H9 (cell line): ENCODE measurements around the gene CDKN3. TPM values are rescaled to one million over a fixed set of nuclear protein-coding genes. Genes with fewer than 3 reads are reported as not detected.

Experiments used
- DNase-seq: peaks from one replicate; pipeline ENCODE4 v3.0.0-alpha.2; 2017
- H2AFZ ChIP-seq: one replicate; pipeline ENCODE4 v1.6.1; 2013; ENCODE audit warnings: mild to moderate bottlenecking, low read length, control low read depth, moderate library complexity
- H2AK5ac ChIP-seq: 2 replicates; pipeline ENCODE4 v1.6.1; 2013; ENCODE audit warnings: low read length, control low read depth, mixed read lengths; ENCODE audit not compliant: insufficient read length
- H2BK120ac ChIP-seq: one replicate; pipeline ENCODE4 v1.6.1; 2013; ENCODE audit warnings: low read depth, mild to moderate bottlenecking, low read length, control low read depth, inconsistent platforms; ENCODE audit not compliant: poor library complexity, severe bottlenecking
- H2BK12ac ChIP-seq: 2 replicates; pipeline ENCODE4 v1.6.1; 2013; ENCODE audit warnings: low read length, control low read depth, mixed read lengths, low read depth; ENCODE audit not compliant: insufficient read length
- H2BK15ac ChIP-seq: 2 replicates; pipeline ENCODE4 v1.6.1; 2013; ENCODE audit warnings: low read depth, low read length, control low read depth
- H2BK20ac ChIP-seq: one replicate; pipeline ENCODE4 v1.6.1; 2013; ENCODE audit warnings: low read depth, mild to moderate bottlenecking, low read length, control low read depth, inconsistent platforms; ENCODE audit not compliant: poor library complexity, severe bottlenecking
- H2BK5ac ChIP-seq: 2 replicates; pipeline ENCODE4 v1.6.1; 2013; ENCODE audit warnings: low read length, control low read depth, mixed read lengths; ENCODE audit not compliant: insufficient read length
- H3K14ac ChIP-seq: 2 replicates; pipeline ENCODE4 v1.6.1; 2013; ENCODE audit warnings: low read length, control low read depth; ENCODE audit not compliant: insufficient read depth
- H3K18ac ChIP-seq: 2 replicates; pipeline ENCODE4 v1.6.1; 2013; ENCODE audit warnings: low read depth, mild to moderate bottlenecking, mixed read lengths, low read length, control low read depth; ENCODE audit not compliant: insufficient read length
- H3K23ac ChIP-seq: 2 replicates; pipeline ENCODE4 v1.6.1; 2013; ENCODE audit warnings: low read length, control low read depth, mixed read lengths, low read depth; ENCODE audit not compliant: insufficient read length
- H3K23me2 ChIP-seq: 2 replicates; pipeline ENCODE4 v1.6.1; 2013; ENCODE audit warnings: low read depth, mild to moderate bottlenecking, mixed read lengths, low read length, control low read depth; ENCODE audit not compliant: insufficient read length, poor library complexity, severe bottlenecking
- H3K27ac ChIP-seq: 2 replicates; pipeline ENCODE4 v1.5.1; 2013; ENCODE audit warnings: low read length, control low read depth, mixed read lengths, low read depth; ENCODE audit not compliant: insufficient read length
- H3K27me3 ChIP-seq: 2 replicates; pipeline ENCODE4 v1.6.1; 2013; ENCODE audit warnings: low read length, control low read depth, inconsistent platforms; ENCODE audit not compliant: insufficient read depth
- H3K4ac ChIP-seq: 2 replicates; pipeline ENCODE4 v1.6.1; 2013; ENCODE audit warnings: low read depth, mild to moderate bottlenecking, control low read depth, inconsistent platforms, low read length, moderate library complexity
- H3K4me1 ChIP-seq: 2 replicates; pipeline ENCODE4 v1.6.1; 2013; ENCODE audit warnings: low read length, control low read depth, inconsistent platforms; ENCODE audit not compliant: insufficient read depth
- H3K4me2 ChIP-seq: 2 replicates; pipeline ENCODE4 v1.6.1; 2013; ENCODE audit warnings: low read length, control low read depth, mixed read lengths; ENCODE audit not compliant: insufficient read length, insufficient read depth
- H3K56ac ChIP-seq: 2 replicates; pipeline ENCODE4 v1.6.1; 2013; ENCODE audit warnings: low read depth, mild to moderate bottlenecking, mixed read lengths, low read length, control low read depth; ENCODE audit not compliant: insufficient read length
- H3K79me1 ChIP-seq: 2 replicates; pipeline ENCODE4 v1.6.1; 2013; ENCODE audit warnings: low read depth, mild to moderate bottlenecking, moderate library complexity, low read length, control low read depth, inconsistent platforms; ENCODE audit not compliant: insufficient read depth, poor library complexity, severe bottlenecking
- H3K79me2 ChIP-seq: 2 replicates; pipeline ENCODE4 v1.6.1; 2013; ENCODE audit warnings: low read length, control low read depth, inconsistent platforms; ENCODE audit not compliant: insufficient read depth
- H3K9ac ChIP-seq: 2 replicates; pipeline ENCODE4 v1.6.1; 2013; ENCODE audit warnings: low read length, control low read depth, mixed read lengths; ENCODE audit not compliant: insufficient read length; ENCODE audit errors: extremely low read depth
- H3K9me3 ChIP-seq: one replicate; pipeline ENCODE4 v1.6.1; 2013; ENCODE audit warnings: low read depth, low read length, inconsistent platforms; ENCODE audit not compliant: control insufficient read depth
- H3T11ph ChIP-seq: one replicate; pipeline ENCODE4 v1.6.1; 2013; ENCODE audit warnings: mild to moderate bottlenecking, low read length, control low read depth, inconsistent platforms
- H4K20me1 ChIP-seq: one replicate; pipeline ENCODE4 v1.6.1; 2013; ENCODE audit not compliant: control insufficient read depth, insufficient read length, insufficient read depth
- H4K5ac ChIP-seq: 2 replicates; pipeline ENCODE4 v1.6.1; 2013; ENCODE audit warnings: low read depth, mild to moderate bottlenecking, mixed read lengths, low read length, control low read depth; ENCODE audit not compliant: insufficient read length
- H4K8ac ChIP-seq: replicated peaks from 2 replicates; pipeline ENCODE4 v1.6.1; 2013; ENCODE audit warnings: low read length, control low read depth, mixed read lengths, low read depth; ENCODE audit not compliant: insufficient read length
- H4K91ac ChIP-seq: 2 replicates; pipeline ENCODE4 v1.6.1; 2013; ENCODE audit warnings: low read depth, mild to moderate bottlenecking, moderate library complexity, mixed read lengths, low read length, control low read depth; ENCODE audit not compliant: insufficient read length
- H3K27ac Mint-ChIP-seq, 3 experiments: 2 replicates in 2 of 3; 3 replicates in 1 of 3; pipeline ENCODE4 v1.8.0; 2020 to 2021; ENCODE audit warnings: mixed read lengths in 3 of 3, mild to moderate bottlenecking in 1 of 3, moderate library complexity in 1 of 3
- H3K27me3 Mint-ChIP-seq: 2 replicates; pipeline ENCODE4 v1.8.0; 2021; ENCODE audit warnings: low read depth, mild to moderate bottlenecking, moderate library complexity, mixed read lengths
- H3K36me3 Mint-ChIP-seq, 3 experiments: 2 replicates in 2 of 3; 3 replicates in 1 of 3; pipeline ENCODE4 v1.8.0; 2020 to 2021; ENCODE audit warnings: low read depth in 3 of 3, mixed read lengths in 3 of 3; ENCODE audit not compliant: insufficient read depth in 1 of 3
- H3K4me1 Mint-ChIP-seq, 2 experiments: 2 replicates each; pipeline ENCODE4 v1.8.0; 2020; ENCODE audit warnings: mixed read lengths in 2 of 2
- H3K4me3 Mint-ChIP-seq, 2 experiments: 2 replicates in 1 of 2; 3 replicates in 1 of 2; pipeline ENCODE4 v1.8.0; 2020 to 2021; ENCODE audit warnings: mild to moderate bottlenecking in 2 of 2, mixed read lengths in 2 of 2, moderate library complexity in 1 of 2
- H3K9me3 Mint-ChIP-seq, 2 experiments: 2 replicates in 1 of 2; 3 replicates in 1 of 2; pipeline ENCODE4 v1.8.0; 2020; ENCODE audit warnings: mild to moderate bottlenecking in 2 of 2, mixed read lengths in 2 of 2, moderate library complexity in 1 of 2
- WGBS: extraction: QIAGEN DNeasy Blood & Tissue Kit; methylation state at CpG from one replicate; pipeline ENCODE4 v1.1.7; 2013; ENCODE audit warnings: missing lambda C conversion rate, low lambda C conversion rate, mixed read lengths; ENCODE audit not compliant: insufficient read length; ENCODE audit errors: extremely low coverage; 5-methylcytosine and 5-hydroxymethylcytosine counted together
- total RNA-seq: library from RNA; stranded (reverse); gene quantifications from 2 replicates; pipeline ENCODE4 v1.2.1, GENCODE V29; 2021
- TF ChIP-seq, protein P1 (sequence below): fragments of 200-600 bp; sonication (generic); conservative IDR thresholded peaks from 3 replicates; pipeline ENCODE4 v1.8.0; 2021; ENCODE audit warnings: antibody characterized with exemption, mild to moderate bottlenecking

CDKN3 gene
- total RNA-seq, 1 experiment from 2014 or later, result 45.9 TPM

DNA sequence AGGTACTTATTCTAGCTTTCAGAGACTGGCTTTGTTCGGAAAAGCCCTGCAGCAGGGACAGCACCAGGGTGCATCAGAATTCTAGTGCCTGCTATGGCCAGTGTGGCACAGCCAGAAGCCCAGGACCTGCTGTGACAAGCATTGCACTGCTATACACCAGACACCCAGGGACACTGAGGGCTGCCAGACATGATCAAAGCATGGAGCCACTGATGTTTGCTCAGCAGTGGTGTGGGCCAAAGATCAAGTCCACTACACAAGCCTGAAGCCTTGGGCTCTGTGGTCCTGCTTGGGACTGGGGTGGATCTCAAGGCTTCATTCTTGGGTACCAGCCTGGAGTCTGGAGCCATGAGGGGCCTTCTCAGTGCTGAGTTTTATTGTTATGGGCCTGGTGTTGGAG lies 36.1 kb upstream of the CDKN3 start:
- no CpG with 5 or more reads among the region's 1 CpG for WGBS
- no peak overlapping the region for H2BK20ac ChIP-seq
- no peaks in the 10 kb centered on the region for H3K79me2 ChIP-seq
- H3K27ac ChIP-seq, result no peak overlapping the region
- no peak overlapping the region for H4K91ac ChIP-seq
- H3K36me3 Mint-ChIP-seq, result peaks cover 0 to 5% (median 0%) of the 10 kb centered on the region in 3 experiments; a peak in 3 of 7 replicates
- no peaks in the 10 kb centered on the region for H3K9me3 ChIP-seq
- no peak overlapping the region for H3K9ac ChIP-seq
- H3K23me2 ChIP-seq, result no peaks in the 10 kb centered on the region
- H3K4me1 Mint-ChIP-seq, result peaks cover 28 to 52% of the 10 kb centered on the region in 2 experiments
- DNase-seq, result no peak
- H2BK120ac ChIP-seq, result no peak overlapping the region
- no peak overlapping the region for H2BK12ac ChIP-seq
- no peak overlapping the region for H3K4me2 ChIP-seq
- H3K4ac ChIP-seq, result no peak overlapping the region
- H3K18ac ChIP-seq, result no peak overlapping the region
- no peak overlapping the region for H3K56ac ChIP-seq
- no peak overlapping the region for H2AK5ac ChIP-seq
- H2AFZ ChIP-seq, result no peak overlapping the region
- no peak overlapping the region for H2BK15ac ChIP-seq
- H4K20me1 ChIP-seq, result no peaks in the 10 kb centered on the region
- H3K23ac ChIP-seq, result no peak overlapping the region
- H3K79me1 ChIP-seq, result no peaks in the 10 kb centered on the region
- peaks cover 0 to 4% of the 10 kb centered on the region in 2 experiments; a peak in 3 of 5 replicates for H3K9me3 Mint-ChIP-seq
- H2BK5ac ChIP-seq, result no peak overlapping the region
- peaks cover 30% of the 10 kb centered on the region for H3K4me1 ChIP-seq
- no peak overlapping the region for H4K8ac ChIP-seq
- H4K5ac ChIP-seq, result no peak overlapping the region
- H3K27me3 Mint-ChIP-seq, result peaks cover 49% of the 10 kb centered on the region
- H3K4me3 Mint-ChIP-seq, result no peak overlapping the region
- no peak overlapping the region for H3K14ac ChIP-seq
- no peaks in the 10 kb centered on the region for H3K27me3 ChIP-seq
- TF ChIP-seq, protein P1, sequence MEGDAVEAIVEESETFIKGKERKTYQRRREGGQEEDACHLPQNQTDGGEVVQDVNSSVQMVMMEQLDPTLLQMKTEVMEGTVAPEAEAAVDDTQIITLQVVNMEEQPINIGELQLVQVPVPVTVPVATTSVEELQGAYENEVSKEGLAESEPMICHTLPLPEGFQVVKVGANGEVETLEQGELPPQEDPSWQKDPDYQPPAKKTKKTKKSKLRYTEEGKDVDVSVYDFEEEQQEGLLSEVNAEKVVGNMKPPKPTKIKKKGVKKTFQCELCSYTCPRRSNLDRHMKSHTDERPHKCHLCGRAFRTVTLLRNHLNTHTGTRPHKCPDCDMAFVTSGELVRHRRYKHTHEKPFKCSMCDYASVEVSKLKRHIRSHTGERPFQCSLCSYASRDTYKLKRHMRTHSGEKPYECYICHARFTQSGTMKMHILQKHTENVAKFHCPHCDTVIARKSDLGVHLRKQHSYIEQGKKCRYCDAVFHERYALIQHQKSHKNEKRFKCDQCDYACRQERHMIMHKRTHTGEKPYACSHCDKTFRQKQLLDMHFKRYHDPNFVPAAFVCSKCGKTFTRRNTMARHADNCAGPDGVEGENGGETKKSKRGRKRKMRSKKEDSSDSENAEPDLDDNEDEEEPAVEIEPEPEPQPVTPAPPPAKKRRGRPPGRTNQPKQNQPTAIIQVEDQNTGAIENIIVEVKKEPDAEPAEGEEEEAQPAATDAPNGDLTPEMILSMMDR, result no peak
- H3T11ph ChIP-seq, result no peak overlapping the region
- H3K27ac Mint-ChIP-seq, result no peak overlapping the region
